Anterior cingulate cortex (tissue), 58 donors: Measurements from ENCODE around the gene CHTF18.

ENCODE experiments used
- DNase-seq, 58 donors: peaks; one replicate each; lab custom pipeline; 2025; lab: John Stamatoyannopoulos, UW

CHTF18 gene

DNA sequence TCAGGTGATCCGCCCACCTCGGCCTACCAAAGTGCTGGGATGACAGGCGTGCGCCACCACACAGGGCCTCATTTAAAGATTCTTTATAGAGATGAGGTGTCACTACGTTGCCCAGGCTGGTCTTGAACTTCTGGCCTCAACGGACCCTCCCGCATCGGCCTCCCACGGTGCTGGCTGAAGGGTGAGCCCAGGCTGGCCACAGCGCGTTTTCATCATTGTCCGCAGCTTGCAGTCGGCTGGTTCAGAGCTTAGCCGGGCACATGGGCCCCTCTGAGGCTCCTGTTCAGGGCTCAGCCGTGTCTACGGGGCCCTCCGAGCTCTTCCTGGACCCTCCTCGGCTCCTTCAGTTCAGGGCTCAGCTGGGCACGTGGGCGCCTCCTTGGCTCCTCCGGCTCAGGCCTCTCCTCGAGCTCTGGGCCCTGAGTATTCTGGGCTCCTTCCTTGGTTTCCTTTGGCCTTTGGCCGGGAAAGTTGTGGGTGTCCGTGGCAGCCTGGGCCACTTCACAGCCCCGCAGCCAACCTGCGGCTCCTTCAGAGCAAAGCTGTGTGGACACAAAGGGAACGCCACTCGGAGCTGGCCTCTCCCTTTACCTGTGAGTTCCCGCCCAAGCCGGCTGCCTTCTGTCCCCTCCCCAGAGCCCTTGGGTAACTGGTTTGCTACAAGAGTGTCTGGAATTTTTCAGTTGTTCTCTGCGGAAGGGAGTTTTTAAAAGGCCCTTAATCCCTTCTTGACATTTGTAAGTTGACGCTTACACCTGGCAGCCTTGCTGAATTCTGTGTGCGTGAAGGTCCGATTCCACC lies 29.1 kb upstream of the CHTF18 start:
- no peak for DNase-seq

DNA sequence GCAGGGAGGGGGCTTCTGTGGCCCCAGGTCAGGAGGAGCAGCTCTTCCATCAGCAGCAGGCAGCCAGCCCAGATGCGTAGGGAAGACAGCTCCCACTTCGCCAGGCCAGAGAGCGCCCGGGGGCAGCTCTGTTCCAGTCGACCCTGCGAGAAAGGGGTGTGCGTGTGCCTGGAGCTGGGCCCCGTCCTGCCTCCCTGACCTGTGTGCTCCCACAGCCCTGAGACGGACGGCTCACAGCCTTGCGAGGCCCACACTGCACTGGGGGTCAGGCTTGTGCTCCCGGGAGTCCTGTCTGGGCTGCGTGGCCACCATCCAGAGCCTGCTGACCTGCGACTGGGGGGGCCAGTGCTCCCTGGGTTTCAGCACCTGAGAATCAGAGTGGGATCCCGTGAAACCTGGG lies 28.4 kb upstream of the CHTF18 start:
- DNase-seq: no peak

DNA sequence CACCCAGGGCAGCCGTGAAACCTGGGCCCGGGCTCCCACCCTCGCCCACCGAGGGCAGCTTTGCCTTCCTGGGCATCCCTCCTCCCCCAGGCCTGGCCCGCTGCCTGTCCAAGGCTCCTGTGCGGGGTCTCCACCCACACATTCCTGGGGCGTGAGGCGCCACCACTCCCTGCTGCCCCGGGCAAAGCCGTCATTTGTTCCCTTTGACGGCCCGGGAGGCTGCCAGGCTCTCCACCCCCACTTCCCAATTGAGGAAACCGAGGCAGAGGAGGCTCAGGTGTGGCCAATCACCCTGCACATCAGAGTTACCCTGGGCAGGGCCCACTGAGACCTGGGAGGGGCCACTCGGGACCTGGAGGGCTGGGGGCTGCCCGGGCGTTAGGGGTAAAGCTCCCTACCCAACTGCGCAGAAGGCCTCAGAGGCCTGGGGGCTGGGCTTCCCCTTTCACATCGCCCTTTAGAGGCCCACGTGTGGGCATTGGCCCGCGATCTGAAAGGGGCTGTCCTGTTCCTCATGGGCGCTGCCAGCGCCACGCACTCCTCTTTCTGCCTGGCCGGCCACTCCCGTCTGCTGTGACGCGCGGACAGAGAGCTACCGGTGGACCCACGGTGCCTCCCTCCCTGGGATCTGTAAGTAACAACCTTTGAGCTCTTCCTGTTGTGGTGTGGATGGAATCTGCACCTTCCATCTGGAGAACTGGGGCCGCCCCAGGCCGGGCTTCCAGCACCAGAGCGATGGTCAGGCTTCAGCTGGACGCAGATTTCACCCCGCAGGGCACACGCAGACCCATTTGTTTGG lies 27.7 kb upstream of the CHTF18 start, which contains the start of gene MSLN:
Gene MSLN, plus strand, starts transcription at position 190 of the 799 bp plus-strand sequence. CDS start 1,947 bp downstream, outside the sequence.
- no peak for DNase-seq

DNA sequence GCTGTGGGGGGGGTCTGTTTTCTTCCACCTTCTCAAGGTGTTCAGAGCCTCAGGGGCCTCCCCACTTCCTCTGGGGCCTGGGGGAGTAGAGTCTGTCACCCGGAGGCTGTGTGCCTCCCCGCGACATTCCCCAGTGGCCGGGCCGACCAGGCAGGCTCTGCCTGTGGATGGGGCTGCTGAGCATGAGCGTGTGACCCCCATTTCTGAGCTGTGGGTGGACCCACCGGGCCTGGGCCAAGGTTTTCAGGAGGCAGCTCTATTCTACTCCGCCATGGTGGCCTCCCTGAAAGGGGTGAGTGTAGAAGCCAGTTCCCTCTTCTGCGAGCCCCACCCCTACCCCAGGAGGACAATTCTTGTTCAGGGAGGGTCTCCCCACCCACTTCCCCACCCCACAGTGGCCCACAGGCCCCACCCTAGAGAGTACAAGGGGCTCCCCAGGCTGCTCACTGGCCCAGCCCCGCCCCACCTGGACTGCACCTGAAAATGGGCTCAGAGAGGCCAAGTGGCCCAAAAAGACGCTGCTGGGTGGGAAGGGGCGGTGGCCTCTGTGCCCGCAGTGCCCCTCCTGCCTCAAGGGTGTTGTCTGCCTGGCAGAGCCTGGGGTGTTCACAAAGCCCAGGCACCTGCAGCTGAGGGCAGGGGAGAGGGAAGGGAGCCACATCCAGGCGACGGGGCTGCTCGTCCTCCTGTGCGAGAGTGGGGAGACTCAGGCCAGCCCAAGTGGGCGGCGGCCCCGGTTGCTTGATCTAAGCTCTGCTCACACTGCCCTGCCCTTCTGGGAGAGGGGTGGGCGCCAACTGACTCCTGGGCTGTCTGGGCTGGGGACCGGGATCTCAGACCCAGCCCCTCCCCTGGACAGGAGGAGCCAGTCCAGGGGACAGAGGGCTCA lies 26.6 kb upstream of the CHTF18 start:
- no peak for DNase-seq

DNA sequence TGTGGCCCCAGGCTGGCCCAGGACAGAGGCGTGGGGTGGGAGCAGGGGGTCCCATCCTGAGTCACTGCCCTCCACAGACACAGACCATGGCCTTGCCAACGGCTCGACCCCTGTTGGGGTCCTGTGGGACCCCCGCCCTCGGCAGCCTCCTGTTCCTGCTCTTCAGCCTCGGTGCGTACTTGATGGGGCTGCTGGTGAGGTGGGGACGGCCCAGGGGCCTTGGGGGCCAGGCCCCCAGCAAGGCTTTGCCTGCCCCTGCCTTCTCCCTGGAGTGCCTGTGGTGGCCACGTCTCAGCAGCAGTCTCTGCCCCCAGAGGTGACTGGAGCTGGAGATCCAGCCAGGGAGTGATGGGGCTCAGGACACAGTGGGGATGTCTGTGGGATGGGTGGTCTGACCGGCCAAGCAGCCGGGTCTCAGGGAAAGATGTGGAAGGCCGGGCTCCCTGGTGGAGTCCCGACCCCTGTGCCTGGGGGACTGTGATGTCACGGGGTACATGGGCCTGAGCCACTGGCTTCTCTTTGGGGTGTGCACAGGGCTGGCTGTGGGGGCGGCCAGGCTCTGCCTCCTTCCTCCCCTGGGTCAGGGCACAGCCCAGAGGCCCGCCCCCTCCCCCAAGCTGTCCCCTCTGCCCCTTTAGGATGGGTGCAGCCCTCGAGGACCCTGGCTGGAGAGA lies 25.7 kb upstream of the CHTF18 start:
- no peak for DNase-seq

DNA sequence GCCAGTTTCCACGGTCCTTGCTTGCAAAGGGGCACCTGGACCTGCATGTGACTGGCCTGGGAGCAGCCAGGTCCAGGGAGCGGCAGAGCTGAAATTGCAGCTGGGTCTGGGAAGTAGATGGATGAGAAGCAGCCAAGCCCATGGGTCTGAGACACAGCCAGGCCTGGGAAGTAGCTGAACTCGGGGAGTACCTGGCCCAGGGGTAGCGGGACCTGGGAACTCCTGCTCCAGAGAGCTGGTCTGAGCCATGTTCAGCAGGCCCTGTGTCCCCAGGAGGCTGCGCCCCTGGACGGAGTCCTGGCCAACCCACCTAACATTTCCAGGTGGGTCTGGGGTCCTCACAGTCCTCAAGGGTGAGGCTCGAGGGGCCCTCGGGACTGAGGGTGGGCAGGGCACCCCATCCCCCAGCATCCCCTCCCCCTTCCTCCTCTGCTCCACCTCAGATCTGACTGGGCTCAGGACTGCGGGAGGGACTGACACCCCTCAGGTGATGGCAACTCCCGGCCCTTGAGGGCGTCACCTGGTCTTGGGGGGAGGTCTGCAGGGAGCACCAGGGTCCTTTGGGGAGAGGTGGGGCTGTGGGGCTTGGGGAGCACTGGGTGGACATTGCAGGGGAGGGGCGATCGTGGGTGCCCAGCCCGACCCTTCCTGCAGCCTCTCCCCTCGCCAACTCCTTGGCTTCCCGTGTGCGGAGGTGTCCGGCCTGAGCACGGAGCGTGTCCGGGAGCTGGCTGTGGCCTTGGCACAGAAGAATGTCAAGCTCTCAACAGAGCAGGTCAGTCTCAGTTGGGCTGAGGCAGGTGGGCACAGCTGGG lies 24.8 kb upstream of the CHTF18 start:
- DNase-seq: no peak

DNA sequence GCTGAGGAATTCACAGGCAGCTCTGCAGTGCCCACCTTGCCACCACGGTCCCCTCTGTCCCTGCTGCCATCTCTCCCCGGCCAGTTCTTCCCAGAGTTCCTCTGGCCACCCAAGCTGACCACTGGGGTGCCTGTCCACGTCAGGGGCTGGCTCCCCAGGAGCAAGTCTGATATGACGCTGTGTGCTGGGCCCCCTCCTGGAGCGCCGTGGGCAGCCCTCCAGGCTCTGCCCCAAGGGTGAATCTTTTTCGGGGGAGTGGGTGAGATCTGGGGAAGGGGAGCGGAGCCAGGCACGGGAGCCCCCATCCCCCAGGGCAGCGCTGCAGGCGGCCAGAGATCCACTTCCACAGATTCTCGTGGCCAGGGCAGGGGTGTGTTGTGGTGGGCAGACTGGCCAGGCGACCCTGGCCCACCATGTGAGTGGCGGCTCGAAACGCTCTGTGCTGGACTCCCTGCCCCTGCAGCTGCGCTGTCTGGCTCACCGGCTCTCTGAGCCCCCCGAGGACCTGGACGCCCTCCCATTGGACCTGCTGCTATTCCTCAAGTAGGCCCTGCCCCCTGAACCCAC lies 24.2 kb upstream of the CHTF18 start:
- no peak for DNase-seq

DNA sequence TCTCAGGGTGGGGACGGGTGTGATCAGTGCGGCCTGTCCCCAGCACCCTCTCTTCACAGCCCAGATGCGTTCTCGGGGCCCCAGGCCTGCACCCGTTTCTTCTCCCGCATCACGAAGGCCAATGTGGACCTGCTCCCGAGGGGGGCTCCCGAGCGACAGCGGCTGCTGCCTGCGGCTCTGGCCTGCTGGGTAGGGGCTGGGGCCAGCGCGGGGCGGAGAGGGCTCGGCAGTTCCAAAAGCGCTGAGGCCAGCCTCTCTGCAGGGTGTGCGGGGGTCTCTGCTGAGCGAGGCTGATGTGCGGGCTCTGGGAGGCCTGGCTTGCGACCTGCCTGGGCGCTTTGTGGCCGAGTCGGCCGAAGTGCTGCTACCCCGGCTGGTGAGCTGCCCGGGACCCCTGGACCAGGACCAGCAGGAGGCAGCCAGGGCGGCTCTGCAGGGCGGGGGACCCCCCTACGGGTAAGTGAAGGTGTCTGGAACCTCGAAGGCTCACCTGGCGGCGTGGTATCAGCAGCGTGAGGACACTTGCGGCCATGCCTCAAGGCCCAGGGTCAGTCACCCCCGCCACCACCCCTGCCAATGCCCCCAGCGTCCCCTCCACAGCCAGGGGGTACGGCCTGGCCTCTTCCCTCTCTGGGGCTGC lies 23.5 kb upstream of the CHTF18 start:
- no peak for DNase-seq

DNA sequence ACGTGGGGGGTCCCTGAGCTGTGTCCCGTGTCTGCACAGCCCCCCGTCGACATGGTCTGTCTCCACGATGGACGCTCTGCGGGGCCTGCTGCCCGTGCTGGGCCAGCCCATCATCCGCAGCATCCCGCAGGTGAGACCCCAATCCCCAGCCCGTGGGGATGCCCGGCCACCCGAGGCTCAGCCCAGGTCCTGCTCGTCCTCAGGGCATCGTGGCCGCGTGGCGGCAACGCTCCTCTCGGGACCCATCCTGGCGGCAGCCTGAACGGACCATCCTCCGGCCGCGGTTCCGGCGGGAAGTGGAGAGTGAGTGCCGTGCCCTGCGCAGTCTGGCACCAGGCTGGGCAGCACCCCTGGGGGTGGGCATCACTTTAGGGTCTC lies 22.9 kb upstream of the CHTF18 start:
- no peak for DNase-seq

DNA sequence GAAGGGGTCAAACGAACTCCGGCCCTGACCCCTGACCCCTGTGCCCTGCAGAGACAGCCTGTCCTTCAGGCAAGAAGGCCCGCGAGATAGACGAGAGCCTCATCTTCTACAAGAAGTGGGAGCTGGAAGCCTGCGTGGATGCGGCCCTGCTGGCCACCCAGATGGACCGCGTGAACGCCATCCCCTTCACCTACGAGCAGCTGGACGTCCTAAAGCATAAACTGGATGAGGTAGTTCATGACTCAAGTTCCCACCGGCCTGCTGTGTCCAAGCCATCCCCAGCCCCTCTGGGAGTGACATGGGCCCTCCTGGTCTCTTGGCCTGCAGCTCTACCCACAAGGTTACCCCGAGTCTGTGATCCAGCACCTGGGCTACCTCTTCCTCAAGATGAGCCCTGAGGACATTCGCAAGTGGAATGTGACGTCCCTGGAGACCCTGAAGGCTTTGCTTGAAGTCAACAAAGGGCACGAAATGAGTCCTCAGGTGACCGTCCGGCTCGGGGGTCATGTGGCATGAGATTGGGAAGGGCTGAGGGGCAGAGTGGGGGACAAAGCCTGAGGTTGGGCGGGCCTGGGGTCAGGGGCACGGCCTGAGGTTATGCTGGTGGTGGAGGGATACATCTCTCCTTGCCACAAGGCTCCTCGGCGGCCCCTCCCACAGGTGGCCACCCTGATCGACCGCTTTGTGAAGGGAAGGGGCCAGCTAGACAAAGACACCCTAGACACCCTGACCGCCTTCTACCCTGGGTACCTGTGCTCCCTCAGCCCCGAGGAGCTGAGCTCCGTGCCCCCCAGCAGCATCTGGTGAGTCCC lies 22.2 kb upstream of the CHTF18 start:
- DNase-seq: no peak

DNA sequence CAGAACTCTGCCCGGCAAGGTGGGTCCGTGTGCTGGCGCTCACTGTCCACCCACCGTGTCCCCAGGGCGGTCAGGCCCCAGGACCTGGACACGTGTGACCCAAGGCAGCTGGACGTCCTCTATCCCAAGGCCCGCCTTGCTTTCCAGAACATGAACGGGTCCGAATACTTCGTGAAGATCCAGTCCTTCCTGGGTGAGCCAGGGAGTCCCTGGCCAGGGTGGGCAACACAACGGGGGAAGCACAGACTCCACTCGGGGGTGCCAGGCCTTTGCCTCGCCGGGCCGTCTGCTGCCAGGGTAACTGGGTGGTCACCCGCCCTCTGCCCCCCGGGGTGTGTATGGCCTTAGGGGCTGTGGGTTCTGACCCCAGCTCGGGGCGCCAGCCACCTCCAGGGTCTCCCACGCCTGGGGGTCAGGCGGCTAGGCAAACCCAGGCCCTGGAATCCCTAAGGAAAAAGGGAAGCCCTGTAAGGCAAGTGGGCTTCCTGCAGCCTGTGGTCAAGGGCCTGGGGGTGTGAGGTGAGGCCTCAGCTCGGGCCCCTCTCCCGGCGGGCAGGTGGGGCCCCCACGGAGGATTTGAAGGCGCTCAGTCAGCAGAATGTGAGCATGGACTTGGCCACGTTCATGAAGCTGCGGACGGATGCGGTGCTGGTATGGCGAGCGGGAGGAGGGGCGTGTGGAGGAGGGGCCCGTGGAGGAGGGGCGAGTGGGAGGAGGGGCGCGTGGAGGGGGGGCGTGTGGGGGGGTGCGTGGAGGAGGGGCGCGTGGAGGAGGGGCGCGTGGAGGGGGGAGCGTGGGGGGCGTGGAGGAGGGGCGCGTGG lies 21.4 kb upstream of the CHTF18 start:
- no peak for DNase-seq

DNA sequence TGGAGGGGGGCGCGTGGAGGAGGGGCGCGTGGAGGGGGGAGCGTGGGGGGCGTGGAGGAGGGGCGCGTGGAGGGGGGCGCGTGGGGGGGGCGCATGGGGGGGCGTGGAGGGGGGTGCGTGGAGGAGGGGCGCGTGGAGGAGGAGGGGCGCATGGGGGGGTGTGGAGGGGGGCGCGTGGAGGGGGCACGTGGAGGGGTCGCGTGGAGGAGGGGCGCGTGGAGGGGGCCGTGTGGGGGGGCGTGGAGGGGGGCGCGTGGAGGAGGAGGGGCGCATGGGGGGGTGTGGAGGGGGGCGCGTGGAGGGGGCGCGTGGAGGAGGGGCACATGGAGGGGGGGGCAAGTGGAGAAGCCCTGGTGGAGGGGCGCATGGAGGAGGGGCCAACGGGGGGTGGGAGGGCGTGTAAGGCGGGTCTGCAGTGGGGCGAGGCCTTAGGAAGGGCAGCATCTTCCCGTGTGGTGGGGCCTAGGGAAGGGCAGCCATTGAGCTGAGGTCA lies 20.6 kb upstream of the CHTF18 start:
- no peak for DNase-seq

DNA sequence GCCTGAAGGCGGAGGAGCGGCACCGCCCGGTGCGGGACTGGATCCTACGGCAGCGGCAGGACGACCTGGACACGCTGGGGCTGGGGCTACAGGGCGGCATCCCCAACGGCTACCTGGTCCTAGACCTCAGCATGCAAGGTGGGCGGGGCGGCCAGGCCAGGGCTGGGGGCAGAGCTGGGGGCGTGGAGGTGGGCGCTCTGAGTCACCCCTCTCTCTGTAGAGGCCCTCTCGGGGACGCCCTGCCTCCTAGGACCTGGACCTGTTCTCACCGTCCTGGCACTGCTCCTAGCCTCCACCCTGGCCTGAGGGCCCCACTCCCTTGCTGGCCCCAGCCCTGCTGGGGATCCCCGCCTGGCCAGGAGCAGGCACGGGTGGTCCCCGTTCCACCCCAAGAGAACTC lies 20.0 kb upstream of the CHTF18 start:
- no peak for DNase-seq

DNA sequence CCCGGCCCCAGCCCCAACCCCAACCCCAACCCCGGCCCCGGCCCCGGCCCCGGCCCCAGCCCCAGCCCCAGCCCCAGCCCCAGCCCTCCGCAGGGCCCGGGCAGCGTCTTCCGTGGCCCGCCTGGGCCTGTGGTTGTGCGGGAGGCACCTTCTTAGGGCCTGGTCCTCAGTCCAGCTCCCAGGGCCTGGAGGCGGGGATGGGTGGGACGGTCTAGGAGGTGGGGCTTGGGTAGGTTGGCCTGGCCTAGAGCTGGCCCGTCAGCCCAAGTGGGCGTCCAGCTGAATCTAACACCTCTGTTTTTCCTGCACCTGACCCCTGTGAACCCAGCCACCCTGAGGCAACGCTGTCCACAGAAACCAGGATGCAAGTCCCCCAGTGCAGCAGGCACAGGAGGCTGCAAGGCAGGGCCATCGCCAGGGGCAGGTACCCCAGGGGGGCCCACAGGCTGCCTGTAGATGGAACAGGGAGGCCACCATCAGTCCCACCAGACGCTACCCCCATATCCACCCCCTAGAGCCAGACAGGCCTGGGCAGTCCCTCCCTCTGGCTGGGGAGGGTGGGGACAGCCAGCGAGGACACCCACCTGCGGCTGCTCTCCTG lies 19.1 kb upstream of the CHTF18 start:
- no peak for DNase-seq

DNA sequence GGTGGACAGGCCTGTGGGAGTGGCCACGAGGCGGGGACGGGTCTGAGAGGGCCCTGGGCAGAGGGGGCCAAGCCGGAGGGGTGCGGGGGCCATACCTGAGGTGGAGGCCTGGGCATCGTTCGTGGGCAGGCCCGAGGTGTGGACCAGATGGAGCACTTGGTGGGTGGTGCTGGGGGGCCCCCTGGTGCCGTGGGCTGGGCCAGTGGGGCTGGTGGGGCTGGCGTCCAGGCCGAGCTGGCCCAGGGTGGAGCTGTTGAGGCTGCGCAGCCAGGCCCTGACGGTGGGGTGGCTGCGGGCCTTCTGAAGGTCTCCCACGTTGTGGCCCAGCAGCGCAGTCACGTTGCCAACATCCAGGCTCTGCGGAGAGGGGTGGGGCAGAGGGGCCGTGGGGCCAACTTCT lies 18.5 kb upstream of the CHTF18 start:
- DNase-seq: no peak

DNA sequence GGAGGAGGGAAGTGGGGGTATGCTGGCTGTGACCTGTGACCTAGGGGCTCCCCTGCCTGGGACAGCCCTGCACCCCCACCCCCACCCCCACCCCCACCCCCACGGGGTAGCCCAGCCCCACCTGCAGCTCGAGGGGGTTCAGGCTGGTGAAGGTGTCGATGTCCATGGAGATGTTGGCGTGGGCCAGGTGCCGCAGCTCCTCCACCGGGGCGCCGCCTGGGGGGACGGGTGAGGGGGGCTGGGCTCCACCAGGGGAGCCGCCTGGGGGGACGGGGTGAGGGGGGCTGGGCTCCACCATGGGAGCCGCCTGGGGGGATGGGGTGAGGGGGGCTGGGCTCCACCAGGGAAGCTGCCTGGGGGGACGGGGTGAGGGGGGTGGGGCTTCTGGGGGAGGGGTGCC lies 18.0 kb upstream of the CHTF18 start:
- DNase-seq: no peak
